ENCODE measurements around the gene MEOX2.

MEOX2 gene

GRCh38 chr7:15687546-15688278 lies 1.2 kb upstream of the MEOX2 start:
- FAIRE-seq = no peak
- no peak for DNase-seq (ENCODE audit: insufficient read length, low spot score)
- no peak for TF ChIP-seq CTCF (IDR thresholded peaks at IDR 0.05; ENCODE audit: insufficient read depth, missing control alignments)

GRCh38 chr7:15686957-15687545 lies 568 bp upstream of the MEOX2 start:
- no peak for FAIRE-seq
- TF ChIP-seq CTCF (IDR thresholded peaks at IDR 0.05; ENCODE audit: insufficient read depth, missing control alignments) = no peak
- DNase-seq (ENCODE audit: insufficient read length, low spot score) = no peak

GRCh38 chr7:15685358-15686294 lies 857 bp downstream of the MEOX2 start:
- no peak for TF ChIP-seq CTCF (IDR thresholded peaks at IDR 0.05; ENCODE audit: insufficient read depth, missing control alignments)
- DNase-seq (ENCODE audit: insufficient read length, low spot score) = no peak

GRCh38 chr7:15684871-15685270 lies 1.6 kb downstream of the MEOX2 start:
- FAIRE-seq = no peak
- DNase-seq (ENCODE audit: insufficient read length, low spot score) = no peak
- no peak for TF ChIP-seq CTCF (IDR thresholded peaks at IDR 0.05; ENCODE audit: insufficient read depth, missing control alignments)

More at GRCh38 chr7:15685358-15686294, 857 bp downstream of the MEOX2 start:
- FAIRE-seq = no peak

GRCh38 chr7:15684111-15684800 lies 2.2 kb downstream of the MEOX2 start:
- TF ChIP-seq CTCF (IDR thresholded peaks at IDR 0.05; ENCODE audit: insufficient read depth, missing control alignments) = no peak
- FAIRE-seq (no peak), DNase-seq (ENCODE audit: insufficient read length, low spot score) (no peak)

GRCh38 chr7:15682751-15683245 lies 3.7 kb downstream of the MEOX2 start:
- no peak for TF ChIP-seq CTCF (IDR thresholded peaks at IDR 0.05; ENCODE audit: insufficient read depth, missing control alignments)
- DNase-seq (ENCODE audit: insufficient read length, low spot score) (no peak), FAIRE-seq (no peak)
